MM.1S (cell line): Measurements from ENCODE around the gene TLE5.
"Not testable (repeated sequence)": the region's sequence is repeated elsewhere in the genome, so short reads cannot be mapped to it uniquely, and the experiment has no call there.

ENCODE experiments used
- CTCF ChIP-seq: fragments of 300-600 bp; sonication (generic); IDR thresholded peaks from 2 replicates; pipeline ENCODE4 v1.5.1; 2016; ENCODE audit warnings: antibody characterized with exemption, low read length, mixed read lengths
- EZH2 ChIP-seq: fragments of 300-600 bp; sonication (generic); optimal IDR thresholded peaks from 2 replicates; pipeline ENCODE3; 2017; ENCODE audit warnings: low read depth, mild to moderate bottlenecking, antibody characterized with exemption, low read length, mixed read lengths
- EZH2phosphoT487 ChIP-seq: fragments of 300-600 bp; sonication (generic); IDR thresholded peaks from 2 replicates; pipeline ENCODE4 v1.6.1; 2018; ENCODE audit warnings: antibody characterized with exemption, low read length

- not testable (repeated sequence) for TF ChIP-seq CTCF, EZH2phosphoT487, EZH2
Observed at GRCh38 chr19:3050016-3050415, 12.3 kb downstream of the TLE5 start.
